Mucosa of descending colon (tissue), 3 donors: ENCODE data around the gene CABP2. TPM values are rescaled to one million over a fixed set of nuclear protein-coding genes. Genes with fewer than 3 reads are reported as not detected.
"Not testable (repeated sequence)": the region's sequence is repeated elsewhere in the genome, so short reads cannot be mapped to it uniquely, and the experiment has no call there.

Experiments
- ATAC-seq: fragments of 200-7000 bp; cut with Tn5 transposase; one replicate; pipeline ENCODE4 v1.9.1; 2020; ENCODE audit warnings: mild to moderate bottlenecking, moderate library complexity
- DNase-seq, 3 donors: peaks; one replicate each; pipeline ENCODE4 v3.0.0-alpha.2; 2020
- H3K36me3 ChIP-seq: fragments of 200-600 bp; one replicate; pipeline ENCODE4 v1.8.0; 2021; ENCODE audit warnings: low read depth, mild to moderate bottlenecking
- H3K4me1 ChIP-seq: fragments of 200-600 bp; one replicate; pipeline ENCODE4 v1.8.0; 2021; ENCODE audit warnings: low read depth, mild to moderate bottlenecking
- H3K4me3 ChIP-seq: fragments of 200-600 bp; one replicate; pipeline ENCODE4 v1.8.0; 2021; ENCODE audit warnings: mild to moderate bottlenecking
- H3K9me3 ChIP-seq: fragments of 200-600 bp; one replicate; pipeline ENCODE4 v1.8.0; 2021; ENCODE audit warnings: mild to moderate bottlenecking
- CTCF ChIP-seq: fragments of 200-600 bp; IDR thresholded peaks from one replicate; pipeline ENCODE4 v1.8.0; 2022; ENCODE audit warnings: antibody characterized with exemption, mild to moderate bottlenecking
- intact Hi-C, 2 donors: fragments of 100-400 bp; cut with DNase I in 1 of 2; cut with micrococcal nuclease in 1 of 2; formaldehyde crosslinking; loops; one replicate each; pipeline versions ENCODE4 v1.11.0 to v1.11.1; 2022; cut with DNase I, micrococcal nuclease
- total RNA-seq, 3 donors: library from RNA; stranded (reverse); fragmentation: NEBNext Ultra II Directional in 2 of 3; extraction: Animal tissue kit (Norgen Biotek cat#: 25700) in 2 of 3; gene quantifications; one replicate each; pipeline versions ENCODE4 v1.2.1 to v1.2.4, GENCODE V29; 2021 to 2023
- donor health status: DM: no; HTN: no; CAD: no; lungs with moderate emphysema.
- donor health status: DM: no; HTN: no; CAD: no.
- donor health status: DM: no; HTN: yes; CAD: no.

Gene CABP2
- total RNA-seq, 3 donors from 2014 or later, result not detected

GRCh38 chr11:67489203-67489884, 33.9 kb downstream of the CABP2 start:
- Histone ChIP-seq H3K4me1 (peaks cover 16% of the 10 kb centered on the region), H3K36me3 (no peaks in the 10 kb centered on the region), H3K4me3 (no peak overlapping the region), H3K9me3 (no peaks in the 10 kb centered on the region)
- TF ChIP-seq CTCF, result no peak
- intact Hi-C loops, result no loop called here
- peak; percentile 54 to 58 (median 57) for DNase-seq
- ATAC-seq, result peak; percentile 66

- peak in 2 of 3 donors; percentile 47 to 60 for DNase-seq
- intact Hi-C loops, result no loop called here
- no peak overlapping the region for H3K4me3 ChIP-seq
- no peak for TF ChIP-seq CTCF
- no peaks in the 10 kb centered on the region for H3K9me3 ChIP-seq
- H3K4me1 ChIP-seq, result peaks cover 29% of the 10 kb centered on the region
- H3K36me3 ChIP-seq, result no peaks in the 10 kb centered on the region
- no peak for ATAC-seq
Measured at GRCh38 chr11:67486481-67487195, 36.6 kb downstream of the CABP2 start.

DNA sequence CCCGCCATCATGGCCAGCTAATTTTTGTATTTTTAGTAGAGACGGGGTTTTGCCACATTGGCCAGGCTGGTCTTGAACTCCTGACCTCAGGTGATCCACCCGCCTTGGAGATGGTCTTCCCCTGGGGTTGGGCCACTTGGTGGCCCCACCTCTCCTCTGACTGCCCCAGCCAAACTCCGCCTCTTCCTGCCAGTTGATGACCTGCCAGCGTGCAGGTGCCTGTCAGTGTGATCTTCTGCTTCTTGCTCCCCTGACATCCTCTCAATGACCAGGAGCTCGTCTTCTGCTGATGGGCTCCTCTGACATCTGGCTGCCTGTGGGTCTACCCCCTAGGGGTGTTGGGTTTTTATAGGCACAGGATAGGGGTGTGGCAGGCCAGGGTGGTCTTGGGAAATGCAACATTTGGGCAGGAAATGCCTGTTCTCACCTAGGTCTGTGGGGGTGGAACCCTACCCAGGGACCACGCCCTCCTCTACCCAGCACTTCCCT, 37.3 kb downstream of the CABP2 start:
- intact Hi-C loops, H3K4me3 ChIP-seq, H3K36me3 ChIP-seq, H3K9me3 ChIP-seq, ATAC-seq: not testable (repeated sequence)
- peaks cover 29% of the 10 kb centered on the region for H3K4me1 ChIP-seq
- peak in 2 of 3 donors; percentile 63 to 78 for DNase-seq

DNA sequence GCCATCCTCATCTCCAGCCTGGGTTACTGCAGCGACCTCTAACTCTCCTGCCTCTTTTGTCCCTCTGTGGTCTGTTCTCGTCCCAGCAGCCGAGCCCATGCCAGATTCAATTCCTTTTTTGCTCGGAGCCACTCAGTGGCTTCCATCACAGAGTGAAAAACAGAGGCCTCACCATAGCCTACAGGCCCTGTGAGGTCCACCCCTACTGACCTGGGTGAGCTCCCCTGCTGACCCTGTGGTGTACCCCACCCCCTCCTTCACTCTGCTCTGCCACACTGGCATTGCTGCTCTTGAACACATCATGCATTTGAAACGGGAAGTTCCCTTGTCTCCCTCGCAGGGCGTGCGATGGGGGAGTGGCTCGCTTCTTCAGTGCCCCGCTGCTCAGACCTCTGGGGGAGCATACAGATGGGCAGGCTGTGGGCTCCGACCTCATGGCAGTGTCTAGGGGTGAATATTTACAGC, 38.4 kb downstream of the CABP2 start:
- Histone ChIP-seq H3K36me3 (no peaks in the 10 kb centered on the region), H3K4me1 (peaks cover 29% of the 10 kb centered on the region), H3K9me3 (no peaks in the 10 kb centered on the region), H3K4me3 (no peak overlapping the region)
- TF ChIP-seq CTCF, result no peak
- intact Hi-C loops, result no loop called here
- ATAC-seq (no peak), DNase-seq (peak in 2 of 3 donors; percentile 55 to 82)

- intact Hi-C loops, result no loop called here
- Histone ChIP-seq H3K9me3 (no peaks in the 10 kb centered on the region), H3K36me3 (no peaks in the 10 kb centered on the region), H3K4me1 (peaks cover 24% of the 10 kb centered on the region), H3K4me3 (no peak overlapping the region)
- ATAC-seq, result peak; percentile 2
- TF ChIP-seq CTCF, result no peak
- DNase-seq, result peak in 1 of 3 donors; percentile 64
Measured at GRCh38 chr11:67483831-67484665, 39.2 kb downstream of the CABP2 start.
